Liver (tissue), 9 donors: ENCODE measurements around the gene TAS2R41. TPM values are rescaled to one million over a fixed set of nuclear protein-coding genes. Genes with fewer than 3 reads are reported as not detected.

ENCODE experiments used
- DNase-seq: peaks from one replicate; pipeline ENCODE4 v3.0.0-alpha.2; 2017; ENCODE audit warnings: low spot score
- H3K27ac ChIP-seq, 2 donors: one replicate each; pipeline ENCODE4 v1.7.0; 2013; ENCODE audit warnings: inconsistent platforms in 2 of 2, low read length in 2 of 2, control low read depth in 1 of 2, low read depth in 1 of 2, mild to moderate bottlenecking in 1 of 2
- H3K27me3 ChIP-seq, 4 donors: one replicate each; pipeline versions ENCODE4 v1.6.1 to v1.7.0; 2013; ENCODE audit warnings: low read length in 3 of 4, inconsistent platforms in 1 of 4, mild to moderate bottlenecking in 1 of 4, moderate library complexity in 1 of 4; ENCODE audit not compliant: control insufficient read depth in 4 of 4, insufficient read depth in 4 of 4
- H3K36me3 ChIP-seq, 4 donors: one replicate each; pipeline versions ENCODE4 v1.6.1 to v1.7.0; 2013; ENCODE audit warnings: low read length in 3 of 4, mild to moderate bottlenecking in 3 of 4, low read depth in 1 of 4, moderate library complexity in 1 of 4; ENCODE audit not compliant: control insufficient read depth in 4 of 4, insufficient read depth in 3 of 4
- H3K4me1 ChIP-seq, 4 donors: one replicate each; pipeline versions ENCODE4 v1.6.1 to v1.7.0; 2013; ENCODE audit warnings: low read length in 3 of 4, mild to moderate bottlenecking in 3 of 4, moderate library complexity in 1 of 4; ENCODE audit not compliant: control insufficient read depth in 4 of 4, insufficient read depth in 4 of 4
- H3K4me3 ChIP-seq, 3 donors: one replicate each; pipeline versions ENCODE4 v1.6.1 to v1.7.0; 2013; ENCODE audit warnings: low read length in 3 of 3, control low read depth in 1 of 3, low read depth in 1 of 3, mild to moderate bottlenecking in 1 of 3
- H3K9ac ChIP-seq, 2 donors: one replicate each; pipeline ENCODE4 v1.7.0; 2013; ENCODE audit warnings: low read length in 2 of 2, mild to moderate bottlenecking in 2 of 2, moderate library complexity in 2 of 2, control low read depth in 1 of 2, low read depth in 1 of 2
- H3K9me3 ChIP-seq, 4 donors: one replicate each; pipeline versions ENCODE4 v1.6.1 to v1.7.0; 2013; ENCODE audit warnings: low read length in 3 of 4; ENCODE audit not compliant: control insufficient read depth in 4 of 4
- ATF3 ChIP-seq: IDR thresholded peaks from 2 replicates; pipeline ENCODE4 v1.6.1; 2016; ENCODE audit warnings: antibody characterized with exemption
- CTCF ChIP-seq: fragments of 150-350 bp; IDR thresholded peaks from 2 replicates; pipeline ENCODE4 v1.5.1; 2017; ENCODE audit warnings: improper control_type of control experiment, low read depth, low read length; ENCODE audit not compliant: missing input control
- EGR1 ChIP-seq, 2 donors: IDR thresholded peaks; 2 replicates each; pipeline ENCODE4 v1.6.1; 2016 to 2018; ENCODE audit warnings: antibody characterized with exemption in 2 of 2, low read depth in 2 of 2
- FOXA1 ChIP-seq: IDR thresholded peaks from 2 replicates; pipeline ENCODE4 v1.6.1; 2016; ENCODE audit warnings: antibody characterized with exemption
- HNF4A ChIP-seq, 2 donors: conservative IDR thresholded peaks; 2 replicates each; pipeline ENCODE4 v1.6.1; 2016; ENCODE audit warnings: antibody characterized with exemption in 2 of 2, mild to moderate bottlenecking in 2 of 2
- JUND ChIP-seq, 2 donors: IDR thresholded peaks; 2 replicates each; pipeline ENCODE4 v1.6.1; 2016; ENCODE audit warnings: antibody characterized with exemption in 2 of 2
- NR2F2 ChIP-seq: IDR thresholded peaks from 2 replicates; pipeline ENCODE4 v1.6.1; 2016; ENCODE audit warnings: antibody characterized with exemption
- RXRA ChIP-seq, 2 donors: IDR thresholded peaks; 2 replicates each; pipeline ENCODE4 v1.6.1; 2017 to 2018; ENCODE audit warnings: antibody characterized with exemption in 2 of 2, mild to moderate bottlenecking in 1 of 2
- SP1 ChIP-seq: IDR thresholded peaks from 2 replicates; pipeline ENCODE4 v1.6.1; 2018; ENCODE audit warnings: antibody characterized with exemption, mild to moderate bottlenecking
- TAF1 ChIP-seq: conservative IDR thresholded peaks from 2 replicates; pipeline ENCODE4 v1.6.1; 2016; ENCODE audit warnings: antibody characterized with exemption, mild to moderate bottlenecking
- YY1 ChIP-seq: IDR thresholded peaks from 2 replicates; pipeline ENCODE4 v1.6.1; 2016; ENCODE audit warnings: antibody characterized with exemption, mild to moderate bottlenecking
- WGBS: extraction: QIAGEN DNeasy Blood & Tissue Kit; methylation state at CpG from one replicate; pipeline ENCODE4 v1.1.7; 2013; 5-methylcytosine and 5-hydroxymethylcytosine counted together
- polyA plus RNA-seq, 2 donors: library from polyadenylated mRNA; stranded (reverse) in 1 of 2; unstranded in 1 of 2; fragments of 200-250 nt in 1 of 2; fragments of >200 nt in 1 of 2; fragmentation: Nextera tagmentation in 1 of 2; extraction: Ambion mirVana in 1 of 2; gene quantifications; one replicate each; pipeline versions ENCODE4 v1.2.1 to v1.2.3, GENCODE V29; 2013 to 2015
- total RNA-seq, 2 donors: library from RNA; depleted of rRNA; stranded (reverse); fragments of >200 nt; gene quantifications; one replicate each; pipeline ENCODE4 v1.2.3, GENCODE V29; 2014
- TF ChIP-seq, protein P1 (sequence below): IDR thresholded peaks from 2 replicates; pipeline ENCODE4 v1.6.1; 2016; ENCODE audit warnings: antibody characterized with exemption
- TF ChIP-seq, protein P2 (sequence below): IDR thresholded peaks from 2 replicates; pipeline ENCODE4 v1.6.1; 2016; ENCODE audit warnings: antibody characterized with exemption
- donor health status: healthy.
- donor health status: healthy.
- donor health status: healthy.
- donor health status: healthy.
- donor health status: healthy.

The TAS2R41 gene
- total and polyA plus RNA-seq, 4 donors, result 0.25 TPM; not detected in 3

DNA sequence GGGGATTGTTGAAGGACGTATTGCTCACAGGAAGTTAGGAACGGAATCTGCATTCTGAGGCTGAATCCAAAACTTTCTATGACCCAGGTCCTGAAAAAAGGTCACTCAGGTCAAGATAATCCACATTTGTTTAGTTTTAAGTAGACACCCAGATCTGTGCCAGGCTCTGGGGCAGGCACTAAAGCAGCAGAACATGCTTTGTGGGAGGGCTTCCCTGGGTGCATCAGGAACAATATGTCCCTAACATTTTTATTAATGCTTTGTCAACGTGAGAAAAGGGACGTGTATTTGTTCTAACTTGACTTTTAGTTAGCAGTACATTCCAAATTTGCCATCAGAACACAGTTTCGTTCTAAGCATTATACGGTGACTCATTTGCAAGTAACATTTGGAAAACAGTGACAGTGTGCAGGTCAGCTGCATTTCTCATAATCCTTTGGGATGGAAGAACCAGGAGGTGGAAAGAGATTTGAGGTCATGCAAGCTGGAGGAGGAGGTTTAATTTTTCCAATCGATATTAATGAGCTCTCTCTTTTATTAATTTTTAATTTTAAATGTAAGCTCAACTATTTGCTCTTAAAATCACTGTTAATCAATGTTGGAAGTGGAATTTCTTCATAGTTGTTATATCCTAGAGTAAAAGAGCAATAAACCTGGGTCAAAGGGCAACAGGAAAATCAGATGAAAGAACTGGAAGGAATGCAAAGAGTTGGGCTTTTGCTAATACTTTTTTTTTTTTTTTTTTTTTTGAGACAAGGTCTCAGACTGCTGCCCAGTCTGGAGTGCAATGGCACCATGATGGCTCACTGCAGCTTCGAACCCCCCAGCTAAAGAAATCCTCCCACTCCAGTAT, 35.0 kb downstream of the TAS2R41 start:
- DNase-seq, result no peak
- Histone ChIP-seq H3K27ac (no peak overlapping the region), H3K27me3 (no peaks in the 10 kb centered on the region), H3K4me1 (peaks cover 0 to 6% (median 3%) of the 10 kb centered on the region in 4 donors), H3K9ac (no peak overlapping the region), H3K4me3 (no peak overlapping the region), H3K36me3 (no peaks in the 10 kb centered on the region), H3K9me3 (no peaks in the 10 kb centered on the region)
- WGBS, result 88% methylated on average over 8 of the region's 8 CpGs
- no peak for TF ChIP-seq YY1
- TF ChIP-seq SP1, result no peak
- no peak for TF ChIP-seq RXRA (IDR thresholded peaks at IDR 0.05)
- TF ChIP-seq NR2F2, result no peak
- TF ChIP-seq EGR1 (IDR thresholded peaks at IDR 0.05; ENCODE audit: low read depth in 2 of 2), result no peak
- TF ChIP-seq JUND (IDR thresholded peaks at IDR 0.05), result no peak
- TF ChIP-seq, protein P1, sequence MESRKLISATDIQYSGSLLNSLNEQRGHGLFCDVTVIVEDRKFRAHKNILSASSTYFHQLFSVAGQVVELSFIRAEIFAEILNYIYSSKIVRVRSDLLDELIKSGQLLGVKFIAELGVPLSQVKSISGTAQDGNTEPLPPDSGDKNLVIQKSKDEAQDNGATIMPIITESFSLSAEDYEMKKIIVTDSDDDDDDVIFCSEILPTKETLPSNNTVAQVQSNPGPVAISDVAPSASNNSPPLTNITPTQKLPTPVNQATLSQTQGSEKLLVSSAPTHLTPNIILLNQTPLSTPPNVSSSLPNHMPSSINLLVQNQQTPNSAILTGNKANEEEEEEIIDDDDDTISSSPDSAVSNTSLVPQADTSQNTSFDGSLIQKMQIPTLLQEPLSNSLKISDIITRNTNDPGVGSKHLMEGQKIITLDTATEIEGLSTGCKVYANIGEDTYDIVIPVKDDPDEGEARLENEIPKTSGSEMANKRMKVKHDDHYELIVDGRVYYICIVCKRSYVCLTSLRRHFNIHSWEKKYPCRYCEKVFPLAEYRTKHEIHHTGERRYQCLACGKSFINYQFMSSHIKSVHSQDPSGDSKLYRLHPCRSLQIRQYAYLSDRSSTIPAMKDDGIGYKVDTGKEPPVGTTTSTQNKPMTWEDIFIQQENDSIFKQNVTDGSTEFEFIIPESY, result no peak
- TF ChIP-seq CTCF, result no peak
- TF ChIP-seq TAF1, result no peak
- no peak for TF ChIP-seq FOXA1
- TF ChIP-seq HNF4A (conservative IDR thresholded peaks at IDR 0.05), result no peak

DNA sequence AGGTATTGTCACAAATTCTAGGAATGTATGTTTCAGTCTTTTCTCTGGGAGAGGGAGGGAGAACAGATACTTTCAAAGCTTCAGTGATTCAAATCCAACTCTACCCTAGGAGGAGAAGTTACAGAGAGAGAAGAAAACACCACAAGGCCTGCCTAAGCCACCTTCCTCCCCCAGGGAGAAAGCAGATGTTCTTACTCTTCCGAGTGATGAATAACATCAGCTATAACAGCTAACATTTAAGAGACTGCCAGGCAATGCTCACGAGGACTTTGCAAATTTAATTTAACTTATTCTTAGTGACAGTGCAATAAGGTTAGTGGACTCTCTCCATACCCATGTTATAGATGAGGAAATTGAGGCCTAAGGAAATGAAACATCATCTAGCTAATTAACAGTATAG, 36.8 kb downstream of the TAS2R41 start:
- no peaks in the 10 kb centered on the region for H3K27me3 ChIP-seq
- H3K4me1 ChIP-seq, result peaks cover 0 to 6% (median 3%) of the 10 kb centered on the region in 4 donors
- WGBS, result 94% methylated on average over 2 of the region's 2 CpGs
- no peak overlapping the region for H3K4me3 ChIP-seq
- H3K36me3 ChIP-seq, result no peaks in the 10 kb centered on the region
- no peak overlapping the region for H3K27ac ChIP-seq
- H3K9me3 ChIP-seq, result no peaks in the 10 kb centered on the region
- no peak for DNase-seq
- H3K9ac ChIP-seq, result no peak overlapping the region
- TF ChIP-seq ATF3 (no peak), EGR1 (IDR thresholded peaks at IDR 0.05; ENCODE audit: low read depth in 2 of 2) (no peak), NR2F2 (no peak)
- TF ChIP-seq, protein P2, sequence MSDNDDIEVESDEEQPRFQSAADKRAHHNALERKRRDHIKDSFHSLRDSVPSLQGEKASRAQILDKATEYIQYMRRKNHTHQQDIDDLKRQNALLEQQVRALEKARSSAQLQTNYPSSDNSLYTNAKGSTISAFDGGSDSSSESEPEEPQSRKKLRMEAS, result no peak
